Left forelimb (tissue), 1 donor: Measurements from ENCODE around the gene CACNA1D.

Source experiments
- DNase-seq: peaks from one replicate; pipeline ENCODE4 v3.0.0-alpha.2; 2018; ENCODE audit warnings: low spot score

Gene CACNA1D

GRCh38 chr3:53495520-53496391, 1.3 kb downstream of the CACNA1D start:
- DNase-seq, result no peak

GRCh38 chr3:53496392-53496670, 1.9 kb downstream of the CACNA1D start:
- DNase-seq, result no peak

- DNase-seq, result no peak
Observed at GRCh38 chr3:53496984-53497383, 2.6 kb downstream of the CACNA1D start.

GRCh38 chr3:53498806-53499641, 4.6 kb downstream of the CACNA1D start:
- DNase-seq, result no peak

- no peak for DNase-seq
Observed at GRCh38 chr3:53500165-53500777, 5.9 kb downstream of the CACNA1D start.

GRCh38 chr3:53501178-53501577, 6.8 kb downstream of the CACNA1D start:
- no peak for DNase-seq

- DNase-seq, result no peak
Observed at GRCh38 chr3:53502737-53503136, 8.3 kb downstream of the CACNA1D start.

GRCh38 chr3:53503195-53503594, 8.8 kb downstream of the CACNA1D start:
- DNase-seq, result no peak

GRCh38 chr3:53506110-53506762, 11.8 kb downstream of the CACNA1D start:
- DNase-seq, result no peak

- DNase-seq, result no peak
Observed at GRCh38 chr3:53506763-53507145, 12.3 kb downstream of the CACNA1D start.

GRCh38 chr3:53509494-53509893, 15.1 kb downstream of the CACNA1D start:
- DNase-seq, result no peak

- no peak for DNase-seq
Observed at GRCh38 chr3:53510508-53510907, 16.1 kb downstream of the CACNA1D start.

- no peak for DNase-seq
Observed at GRCh38 chr3:53511246-53511645, 16.8 kb downstream of the CACNA1D start.

GRCh38 chr3:53513556-53514190, 19.3 kb downstream of the CACNA1D start:
- no peak for DNase-seq

GRCh38 chr3:53516339-53516738, 21.9 kb downstream of the CACNA1D start:
- no peak for DNase-seq

- no peak for DNase-seq
Observed at GRCh38 chr3:53518495-53518981, 24.1 kb downstream of the CACNA1D start.

- no peak for DNase-seq
Observed at GRCh38 chr3:53519065-53519709, 24.8 kb downstream of the CACNA1D start.

- DNase-seq, result no peak
Observed at GRCh38 chr3:53523346-53523745, 28.9 kb downstream of the CACNA1D start.

- DNase-seq, result no peak
Observed at GRCh38 chr3:53524566-53524965, 30.2 kb downstream of the CACNA1D start.

- no peak for DNase-seq
Observed at GRCh38 chr3:53525765-53526703, 31.6 kb downstream of the CACNA1D start.
